ENCODE results near the gene MGST3. TPM values are rescaled to one million over a fixed set of nuclear protein-coding genes. Genes with fewer than 3 reads are reported as not detected.
"Not testable (repeated sequence)": the region's sequence is repeated elsewhere in the genome, so short reads cannot be mapped to it uniquely, and the experiment has no call there.

MGST3 gene
- total RNA-seq, 1 experiment from 2014 or later: 457 TPM

GRCh38 chr1:165629151-165629550 lies 1.9 kb upstream of the MGST3 start:
- no peak for DNase-seq (ENCODE audit: low read depth)

- DNase-seq (ENCODE audit: low read depth): no peak
These were observed 996 bp upstream of the MGST3 start for GRCh38 chr1:165629848-165630628.

GRCh38 chr1:165631342-165632151 lies 513 bp downstream of the MGST3 start:
- DNase-seq (ENCODE audit: low read depth): peak; percentile 83

GRCh38 chr1:165632152-165632469 lies 1.1 kb downstream of the MGST3 start:
- DNase-seq (ENCODE audit: low read depth): no peak

- DNase-seq (ENCODE audit: low read depth): no peak
These were observed 1.5 kb downstream of the MGST3 start for GRCh38 chr1:165632491-165632890.

GRCh38 chr1:165633614-165634013 lies 2.6 kb downstream of the MGST3 start:
- peak; percentile 67 for DNase-seq (ENCODE audit: low read depth)

- no peak for DNase-seq (ENCODE audit: low read depth)
These were observed 3.3 kb downstream of the MGST3 start for GRCh38 chr1:165634154-165634921.

- no peak for DNase-seq (ENCODE audit: low read depth)
These were observed 4.3 kb downstream of the MGST3 start for GRCh38 chr1:165635329-165635728.

- DNase-seq (ENCODE audit: low read depth): no peak
These were observed 4.8 kb downstream of the MGST3 start for GRCh38 chr1:165635823-165636222.

GRCh38 chr1:165637427-165637826 lies 6.4 kb downstream of the MGST3 start:
- no peak for DNase-seq (ENCODE audit: low read depth)

GRCh38 chr1:165638211-165638610 lies 7.2 kb downstream of the MGST3 start:
- DNase-seq (ENCODE audit: low read depth): not testable (repeated sequence)

- no peak for DNase-seq (ENCODE audit: low read depth)
These were observed 9.0 kb downstream of the MGST3 start for GRCh38 chr1:165639821-165640623.

GRCh38 chr1:165641231-165641987 lies 10.4 kb downstream of the MGST3 start:
- DNase-seq (ENCODE audit: low read depth): no peak

- peak; percentile 26 for DNase-seq (ENCODE audit: low read depth)
These were observed 13.2 kb downstream of the MGST3 start for GRCh38 chr1:165644064-165644735.

GRCh38 chr1:165645654-165646366 lies 14.8 kb downstream of the MGST3 start:
- no peak for DNase-seq (ENCODE audit: low read depth)

- DNase-seq (ENCODE audit: low read depth): no peak
These were observed 16.5 kb downstream of the MGST3 start for GRCh38 chr1:165647517-165647916.

GRCh38 chr1:165647970-165648369 lies 16.9 kb downstream of the MGST3 start:
- peak; percentile 14 for DNase-seq (ENCODE audit: low read depth)

GRCh38 chr1:165648919-165649572 lies 18.0 kb downstream of the MGST3 start:
- DNase-seq (ENCODE audit: low read depth): no peak
